Esophagus muscularis mucosa (tissue), 3 donors: ENCODE measurements around the gene SECTM1.

ENCODE experiments used
- POLR2A ChIP-seq: fragments of 450-650 bp; IDR thresholded peaks from one replicate; pipeline ENCODE4 v1.6.1; 2017; ENCODE audit warnings: antibody characterized with exemption, moderate library complexity, mild to moderate bottlenecking, low read depth
- POLR2AphosphoS5 ChIP-seq, 2 donors: sonication (generic); formaldehyde crosslinking; IDR thresholded peaks; one replicate each; pipeline ENCODE4 v1.6.1; 2017; ENCODE audit warnings: antibody characterized with exemption in 2 of 2
- TF ChIP-seq, protein P1 (sequence below), 3 experiments: fragments of 200-600 bp in 2 of 3; fragments of 450-650 bp in 1 of 3; sonication (generic) in 2 of 3; IDR thresholded peaks; one replicate each; pipeline ENCODE4 v1.5.1; 2017 to 2019; ENCODE audit warnings: antibody characterized with exemption in 3 of 3, mild to moderate bottlenecking in 2 of 3, moderate library complexity in 1 of 3

DNA sequence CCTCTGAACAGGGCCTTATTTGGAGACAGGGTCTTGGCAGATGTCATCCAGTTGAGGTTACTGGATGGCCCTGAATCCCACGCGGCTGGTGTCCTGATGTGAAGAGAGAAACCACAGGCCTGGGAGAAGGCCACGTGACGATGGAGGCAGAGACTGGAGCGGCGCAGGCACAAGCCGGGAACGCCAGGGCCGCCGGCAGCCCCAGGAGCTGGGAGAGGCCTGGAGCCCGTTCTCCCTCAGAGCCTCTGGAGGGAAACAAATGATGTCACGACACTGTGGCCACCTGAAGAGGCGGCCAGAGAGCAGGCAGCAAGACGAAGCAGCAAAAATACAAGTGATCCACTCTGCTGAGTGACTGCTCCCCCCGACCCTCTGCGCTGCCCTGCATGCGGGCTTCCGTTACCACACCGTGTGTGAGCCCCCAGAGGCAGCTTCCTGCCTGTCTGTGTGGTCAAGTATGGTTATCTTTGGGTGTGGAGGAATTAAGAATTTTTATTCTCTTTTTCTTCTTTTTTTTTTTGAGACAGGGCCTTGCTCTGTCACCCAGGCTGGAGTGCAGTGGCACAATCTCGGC is 27.8 kb downstream of the SECTM1 start:
- TF ChIP-seq, protein P1, sequence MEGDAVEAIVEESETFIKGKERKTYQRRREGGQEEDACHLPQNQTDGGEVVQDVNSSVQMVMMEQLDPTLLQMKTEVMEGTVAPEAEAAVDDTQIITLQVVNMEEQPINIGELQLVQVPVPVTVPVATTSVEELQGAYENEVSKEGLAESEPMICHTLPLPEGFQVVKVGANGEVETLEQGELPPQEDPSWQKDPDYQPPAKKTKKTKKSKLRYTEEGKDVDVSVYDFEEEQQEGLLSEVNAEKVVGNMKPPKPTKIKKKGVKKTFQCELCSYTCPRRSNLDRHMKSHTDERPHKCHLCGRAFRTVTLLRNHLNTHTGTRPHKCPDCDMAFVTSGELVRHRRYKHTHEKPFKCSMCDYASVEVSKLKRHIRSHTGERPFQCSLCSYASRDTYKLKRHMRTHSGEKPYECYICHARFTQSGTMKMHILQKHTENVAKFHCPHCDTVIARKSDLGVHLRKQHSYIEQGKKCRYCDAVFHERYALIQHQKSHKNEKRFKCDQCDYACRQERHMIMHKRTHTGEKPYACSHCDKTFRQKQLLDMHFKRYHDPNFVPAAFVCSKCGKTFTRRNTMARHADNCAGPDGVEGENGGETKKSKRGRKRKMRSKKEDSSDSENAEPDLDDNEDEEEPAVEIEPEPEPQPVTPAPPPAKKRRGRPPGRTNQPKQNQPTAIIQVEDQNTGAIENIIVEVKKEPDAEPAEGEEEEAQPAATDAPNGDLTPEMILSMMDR (IDR thresholded peaks at IDR 0.05): no peak
- TF ChIP-seq POLR2AphosphoS5 (IDR thresholded peaks at IDR 0.05) (no peak), POLR2A (no peak)
